OCI-M1 (cell line): ENCODE data around the gene TGFBRAP1.
"Not testable (repeated sequence)": the region's sequence is repeated elsewhere in the genome, so short reads cannot be mapped to it uniquely, and the experiment has no call there.

ENCODE experiments used
- DNase-seq: peaks from one replicate; lab custom pipeline; 2025; lab: John Stamatoyannopoulos, UW

Gene TGFBRAP1

DNA sequence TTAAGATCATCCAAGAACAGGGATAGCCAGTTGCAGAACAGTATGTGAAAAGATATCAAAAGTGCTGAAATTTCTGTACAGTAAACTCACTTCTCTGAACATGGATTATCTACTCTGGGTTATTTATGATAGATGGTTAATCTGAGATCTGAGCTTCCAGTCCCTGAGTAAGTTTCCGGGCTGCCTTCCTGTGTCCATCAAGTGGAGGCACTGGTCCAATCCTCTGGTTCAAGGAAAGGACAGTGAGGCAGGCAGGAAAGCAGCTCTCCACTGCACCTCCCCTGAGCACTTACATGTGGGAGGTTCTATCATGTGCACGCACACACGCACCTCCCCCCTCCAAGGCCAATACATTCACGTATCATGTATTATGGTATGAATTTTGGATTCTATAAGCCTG lies 55.5 kb downstream of the TGFBRAP1 start:
- DNase-seq = no peak

DNA sequence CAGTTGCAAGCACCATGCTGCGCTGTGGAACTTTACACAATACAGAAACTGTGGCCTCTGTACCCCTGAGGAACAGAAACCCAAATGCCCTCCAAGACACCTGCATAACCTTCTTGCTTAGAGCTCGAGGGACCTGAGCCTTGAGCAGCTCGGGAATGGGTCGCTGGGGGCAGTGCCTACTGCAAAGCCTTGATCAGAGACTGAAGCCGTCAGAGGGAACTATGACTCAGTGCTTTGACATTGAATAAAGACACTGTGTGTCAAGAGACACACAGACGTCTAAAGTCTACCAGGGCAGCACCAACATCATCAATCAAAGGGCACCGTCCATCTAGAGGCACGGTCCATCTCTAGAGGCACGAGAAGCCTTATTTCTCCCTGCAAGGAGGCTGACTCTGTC lies 57.4 kb downstream of the TGFBRAP1 start:
- no peak for DNase-seq

DNA sequence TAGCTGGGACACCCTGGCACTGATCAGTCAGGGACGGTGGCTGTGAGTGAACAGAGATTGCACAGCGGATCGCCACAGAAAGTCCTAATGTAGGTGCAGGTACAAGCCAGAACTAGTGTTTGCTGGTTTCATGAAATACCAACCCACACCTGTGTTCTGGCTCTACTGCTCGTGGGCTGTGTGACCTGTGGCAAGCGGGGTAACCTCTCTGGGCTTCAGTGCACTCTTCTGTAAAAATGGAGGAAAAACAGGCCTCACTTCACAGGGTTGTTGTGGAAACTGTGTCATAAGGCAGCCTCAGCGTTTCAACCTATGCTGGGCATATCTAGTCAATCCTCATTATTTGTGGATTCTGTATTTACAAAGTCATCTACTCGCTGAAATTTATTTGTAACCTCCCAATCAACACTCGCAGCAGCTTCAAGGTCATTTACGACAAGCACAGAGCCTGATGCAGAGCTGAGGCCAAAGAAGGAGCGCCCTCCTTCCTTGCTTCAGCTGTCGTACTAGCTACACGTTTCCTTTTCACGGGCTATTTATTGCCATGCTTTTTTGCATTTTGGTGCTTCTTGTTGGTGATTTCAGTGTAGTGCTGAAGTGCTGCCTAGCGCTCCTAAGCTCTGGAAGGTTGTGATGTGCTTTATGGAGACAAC lies 58.0 kb downstream of the TGFBRAP1 start:
- DNase-seq = no peak

DNA sequence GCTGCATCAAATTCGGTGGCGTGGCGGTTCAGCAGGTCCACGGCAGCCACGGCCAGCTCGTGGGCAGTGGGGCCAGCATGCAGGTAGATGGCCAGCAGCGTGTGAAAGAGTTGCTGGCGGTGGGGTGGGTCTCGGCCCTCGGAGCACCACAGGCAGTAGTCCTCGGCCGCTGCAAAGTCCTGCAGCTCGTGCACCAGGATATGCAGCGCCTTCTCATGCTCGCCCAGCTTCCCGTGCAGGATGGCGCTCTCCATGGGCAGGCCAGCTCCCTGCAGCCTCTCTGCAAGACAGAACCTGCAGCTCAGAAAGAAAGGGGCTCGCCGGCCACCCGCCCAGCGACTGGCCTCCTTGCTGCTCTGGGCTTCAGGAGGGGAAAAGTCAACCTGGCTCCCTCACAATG lies 60.1 kb downstream of the TGFBRAP1 start:
- no peak for DNase-seq

DNA sequence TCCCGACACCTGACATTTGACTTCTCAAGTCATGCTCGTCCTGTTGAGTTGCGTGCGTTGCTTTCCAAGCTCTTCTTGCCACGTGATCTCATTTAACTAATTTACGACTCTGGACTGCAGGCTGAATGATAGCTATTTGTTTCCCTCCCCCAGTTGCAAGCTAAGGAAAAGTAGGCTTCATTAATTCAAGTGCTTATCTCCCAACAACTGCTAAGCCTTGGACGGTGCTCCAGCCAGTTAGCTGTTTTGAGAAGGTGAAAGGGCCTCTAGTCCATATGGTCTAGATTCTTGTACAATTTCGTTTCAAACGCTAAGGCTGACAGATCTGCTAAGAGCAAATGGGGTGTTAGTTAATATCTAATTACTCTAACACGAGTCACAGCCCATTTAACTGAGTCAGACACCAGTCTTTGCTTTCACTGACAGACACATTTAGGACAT lies 66.9 kb downstream of the TGFBRAP1 start:
- DNase-seq = no peak

DNA sequence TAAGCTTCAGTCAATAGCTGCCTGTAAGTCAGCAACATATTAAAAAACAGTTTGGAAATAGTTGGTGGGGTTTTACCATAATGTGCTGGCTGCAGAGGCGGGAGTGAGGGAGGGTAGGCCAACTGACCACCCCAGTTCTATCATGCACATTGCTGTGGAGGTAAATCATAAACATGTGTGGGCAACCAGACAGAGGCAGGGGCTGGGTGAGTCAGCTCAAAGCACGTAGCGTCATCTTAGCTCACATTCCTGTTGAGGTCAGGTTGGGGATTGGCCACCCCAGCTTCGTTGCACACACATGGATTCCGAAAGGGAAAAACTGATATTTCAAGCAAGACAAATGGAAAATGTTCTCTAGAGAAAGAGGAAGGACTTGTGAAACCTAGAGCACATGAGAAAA lies 68.5 kb downstream of the TGFBRAP1 start:
- no peak for DNase-seq

DNA sequence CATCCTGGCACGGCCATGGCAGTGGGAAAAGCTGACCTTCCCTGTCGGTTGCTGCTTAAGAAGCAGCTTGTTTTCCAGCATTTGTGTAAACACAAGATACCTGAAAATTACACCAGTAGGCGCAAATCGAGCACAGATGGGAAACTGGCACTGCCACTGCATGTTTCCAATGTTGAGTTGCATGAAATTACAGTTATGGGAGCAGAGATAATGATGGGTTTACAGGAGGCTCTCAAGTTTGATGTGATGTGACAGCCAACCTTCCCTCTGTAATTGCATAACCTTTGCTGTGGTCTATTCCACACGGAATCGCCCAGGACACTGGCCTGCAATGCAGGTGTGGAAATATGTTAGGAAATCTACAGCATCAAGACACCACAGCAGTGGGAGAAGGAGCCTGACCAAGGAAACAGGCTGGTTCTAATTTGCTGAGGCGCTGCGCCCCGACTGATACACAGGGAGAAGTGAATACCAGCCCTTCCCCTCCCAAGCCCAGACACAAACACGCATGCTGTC lies 70.6 kb downstream of the TGFBRAP1 start:
- no peak for DNase-seq

DNA sequence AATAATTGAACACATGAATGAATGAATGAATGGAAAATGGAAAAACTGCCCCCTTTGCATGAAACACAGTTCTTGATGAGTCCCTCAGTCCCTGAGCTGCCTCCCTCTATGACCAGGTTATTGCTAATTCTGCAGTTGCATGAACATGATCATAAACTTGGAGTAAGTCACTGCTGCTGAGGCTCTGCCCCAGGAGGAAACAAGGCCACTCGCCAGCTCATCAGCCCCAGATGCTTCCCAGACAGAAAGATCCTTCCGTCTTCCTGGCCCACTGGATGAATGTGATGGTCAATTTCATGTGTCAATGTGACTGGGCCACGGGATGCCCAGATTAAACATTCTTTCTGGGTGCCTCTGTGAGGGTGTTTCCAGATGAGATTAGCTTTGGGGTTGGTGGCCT lies 71.6 kb downstream of the TGFBRAP1 start:
- DNase-seq = no peak

DNA sequence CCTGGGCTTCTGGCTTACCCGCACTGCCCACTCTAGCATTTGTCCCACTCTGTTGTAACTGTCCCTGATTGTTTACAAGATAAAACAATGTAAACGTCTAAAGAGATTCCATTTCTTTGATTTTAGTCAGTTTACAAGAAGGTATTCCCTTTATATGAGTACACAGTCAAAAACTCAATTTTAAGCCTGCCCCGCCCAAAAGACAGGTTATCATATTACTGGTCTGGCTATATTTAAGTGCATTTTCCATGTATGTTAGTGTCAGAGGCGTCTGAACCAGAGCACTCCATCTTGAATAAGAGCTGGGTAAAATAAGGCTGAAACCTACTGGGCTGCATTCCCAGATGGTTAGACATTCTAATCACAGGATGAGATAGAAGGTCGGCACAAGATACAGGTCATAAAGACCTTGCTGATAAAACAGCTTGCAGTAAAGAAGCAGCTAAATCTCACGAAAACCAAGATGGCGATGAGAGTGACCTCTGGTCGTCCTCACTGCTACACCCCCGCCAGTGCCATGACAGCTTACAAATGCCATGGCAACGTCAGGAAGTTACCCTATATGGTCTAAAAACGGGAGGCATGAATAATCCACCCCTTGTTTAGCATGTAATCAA lies 73.0 kb downstream of the TGFBRAP1 start:
- DNase-seq = no peak

DNA sequence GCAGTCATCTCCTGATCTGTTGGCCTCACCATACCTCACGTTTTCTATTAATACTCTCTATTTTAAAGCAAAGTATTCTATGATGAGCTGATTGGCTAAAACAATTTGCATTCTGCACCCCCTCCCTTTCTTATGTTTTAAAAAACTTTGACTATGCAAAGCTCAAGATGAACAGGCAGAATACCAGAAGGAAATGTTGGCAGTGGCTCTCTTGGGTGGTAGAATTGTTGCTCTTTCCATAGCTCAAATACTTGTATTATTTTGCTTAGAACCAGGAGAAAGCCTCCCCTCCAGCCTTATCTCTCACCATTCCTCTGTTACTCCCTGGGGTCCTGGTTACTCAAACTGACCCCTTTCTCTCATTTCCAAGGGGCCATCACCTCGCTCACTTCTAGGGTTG lies 73.6 kb downstream of the TGFBRAP1 start:
- DNase-seq = no peak

DNA sequence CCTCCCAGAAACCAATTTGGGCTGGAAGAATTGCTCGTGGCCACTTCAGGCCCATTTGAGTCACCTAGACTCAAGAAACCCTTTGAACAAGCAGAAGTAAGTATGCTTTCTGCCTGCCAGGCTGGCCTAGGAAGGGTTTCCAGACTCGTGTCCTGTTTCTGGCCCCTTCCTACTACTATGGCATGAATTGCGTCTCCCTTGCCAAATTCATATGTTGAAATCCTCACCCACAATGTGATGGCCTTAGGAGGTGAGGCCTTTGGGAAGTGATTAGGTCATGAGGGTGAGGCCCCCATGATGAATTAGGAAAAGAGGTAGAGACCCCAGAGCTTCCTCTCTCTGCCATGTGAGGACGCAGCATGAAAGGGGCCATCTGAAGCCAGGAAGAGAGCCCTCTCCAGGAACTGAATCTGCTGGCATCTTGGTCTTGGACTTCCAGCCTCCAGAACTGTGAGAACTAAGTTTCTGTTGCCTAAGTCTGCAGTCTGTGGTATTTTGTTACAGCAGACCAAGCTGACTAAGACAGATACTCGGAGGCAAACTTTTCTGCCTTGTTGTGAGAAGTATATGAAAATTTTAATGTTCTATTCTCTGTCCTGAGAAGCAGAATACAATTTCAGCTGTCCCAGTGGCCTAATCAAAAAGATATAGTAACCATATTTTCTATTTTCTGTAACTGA lies 74.9 kb downstream of the TGFBRAP1 start:
- no peak for DNase-seq

DNA sequence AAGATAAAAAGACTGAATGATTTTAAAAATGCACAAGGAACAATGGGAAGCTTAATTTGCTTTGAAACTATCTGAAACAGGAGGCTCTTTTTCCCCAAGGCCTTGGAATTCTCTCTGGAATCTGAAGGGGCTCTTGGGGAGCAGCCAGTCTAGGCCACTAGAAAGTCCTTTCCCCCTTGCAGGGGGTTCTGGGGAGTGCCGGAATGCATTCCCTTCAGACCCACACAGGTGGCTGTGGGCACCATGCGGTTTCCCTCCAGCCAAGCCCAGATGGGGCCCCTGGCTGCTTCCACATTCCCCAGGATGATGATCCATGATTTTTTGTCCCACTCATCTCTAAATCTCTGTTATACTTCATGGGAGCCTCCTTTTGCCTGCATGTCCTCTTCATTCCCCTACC lies 77.3 kb downstream of the TGFBRAP1 start:
- no peak for DNase-seq

DNA sequence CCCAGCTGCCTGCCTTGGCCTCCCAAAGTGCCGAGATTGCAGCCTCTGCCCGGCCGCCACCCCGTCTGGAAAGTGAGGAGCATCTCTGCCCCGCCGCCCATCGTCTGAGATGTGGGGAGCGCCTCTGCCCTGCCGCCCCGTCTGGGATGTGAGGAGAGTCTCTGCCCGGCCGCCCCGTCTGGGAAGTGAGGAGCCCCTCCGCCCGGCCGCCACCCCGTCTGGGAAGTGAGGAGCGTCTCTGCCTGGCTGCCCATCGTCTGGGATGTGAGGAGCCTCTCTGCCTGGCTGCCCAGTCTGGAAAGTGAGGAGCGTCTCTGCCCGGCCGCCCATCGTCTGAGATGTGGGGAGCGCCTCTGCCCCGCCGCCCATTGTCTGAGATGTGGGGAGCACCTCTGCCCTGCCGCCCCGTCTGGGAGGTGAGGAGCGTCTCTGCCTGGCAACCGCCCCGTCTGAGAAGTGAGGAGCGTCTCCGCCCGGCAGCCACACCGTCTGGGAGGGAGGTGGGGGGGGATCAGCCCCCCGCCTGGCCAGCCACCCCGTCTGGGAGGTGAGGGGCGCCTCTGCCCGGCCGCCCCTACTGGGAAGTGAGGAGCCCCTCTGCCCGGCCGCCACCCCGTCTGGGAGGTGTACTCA lies 78.4 kb downstream of the TGFBRAP1 start:
- DNase-seq = not testable (repeated sequence)

DNA sequence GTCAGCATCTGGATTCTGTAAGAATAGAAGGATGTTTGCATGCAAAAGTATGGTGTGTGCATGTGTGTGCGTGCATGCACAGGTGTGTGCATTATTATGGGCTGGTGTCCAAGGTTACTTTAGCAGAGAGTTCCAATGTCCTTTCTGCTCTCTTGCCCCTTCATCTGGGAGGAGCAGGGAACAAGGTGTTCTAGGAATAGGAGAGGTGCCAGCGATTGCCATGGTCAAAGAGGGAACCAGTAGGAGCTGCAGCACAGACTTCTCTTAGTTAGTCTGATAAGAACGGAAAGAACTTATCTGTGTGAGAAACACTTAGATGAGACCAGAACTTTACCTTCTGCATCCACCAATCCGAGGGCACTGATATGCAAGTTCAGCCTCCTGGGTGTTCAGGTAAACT lies 79.6 kb downstream of the TGFBRAP1 start:
- no peak for DNase-seq

DNA sequence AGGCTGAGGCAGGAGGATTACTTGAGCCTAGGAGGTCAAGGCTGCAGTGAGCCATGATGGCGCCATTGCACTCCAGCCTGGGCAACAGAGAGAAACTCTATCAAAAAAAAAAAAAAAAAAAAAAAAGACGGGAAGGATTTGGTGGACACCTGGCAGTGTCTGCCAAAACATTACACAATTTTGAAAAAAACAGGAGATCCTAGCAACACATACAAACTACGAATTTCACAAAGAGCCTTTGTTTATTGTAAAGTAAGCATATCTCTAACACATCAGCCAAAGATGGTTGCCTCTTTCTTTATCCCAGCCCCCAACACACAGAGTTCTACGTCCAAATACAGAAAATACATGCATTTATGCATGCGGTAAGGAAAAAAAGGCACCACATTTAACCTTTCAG lies 80.4 kb downstream of the TGFBRAP1 start:
- DNase-seq = no peak

DNA sequence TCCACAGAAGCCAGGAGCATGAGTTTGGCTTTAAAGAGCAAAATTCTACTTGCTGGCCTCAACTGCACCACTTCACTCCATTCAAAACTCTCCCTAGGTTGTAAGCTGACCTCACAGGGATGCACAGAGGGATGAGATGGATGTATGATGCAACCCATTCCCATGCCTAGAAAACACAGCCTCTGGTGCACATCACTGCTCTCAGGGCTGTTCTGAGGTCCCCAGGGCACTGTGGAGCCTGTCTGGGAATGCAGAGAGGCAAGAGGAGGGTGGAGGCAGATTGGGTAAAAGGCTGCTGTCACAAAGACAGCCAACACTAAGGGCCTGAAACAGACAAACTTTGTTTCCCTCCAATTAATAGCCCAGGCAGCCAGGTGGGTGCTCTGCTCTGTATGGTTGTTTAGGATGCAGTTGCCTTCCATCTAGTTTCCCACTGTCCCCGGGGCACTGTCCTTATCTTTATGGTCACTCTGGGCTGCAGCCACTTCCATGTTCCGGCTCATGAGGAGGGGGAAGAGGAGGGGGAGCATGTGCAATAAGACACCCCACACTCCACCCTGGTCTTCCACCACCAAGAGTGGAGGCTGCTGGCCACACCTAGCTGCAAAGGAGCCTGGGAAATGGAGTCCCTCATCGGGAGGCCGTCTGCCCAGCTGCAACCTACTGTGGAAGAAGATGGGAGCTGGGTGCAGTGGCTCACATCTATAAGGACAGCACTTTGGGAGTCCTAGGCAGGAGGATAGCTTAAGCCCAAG lies 81.0 kb downstream of the TGFBRAP1 start:
- DNase-seq = peak; percentile 56

DNA sequence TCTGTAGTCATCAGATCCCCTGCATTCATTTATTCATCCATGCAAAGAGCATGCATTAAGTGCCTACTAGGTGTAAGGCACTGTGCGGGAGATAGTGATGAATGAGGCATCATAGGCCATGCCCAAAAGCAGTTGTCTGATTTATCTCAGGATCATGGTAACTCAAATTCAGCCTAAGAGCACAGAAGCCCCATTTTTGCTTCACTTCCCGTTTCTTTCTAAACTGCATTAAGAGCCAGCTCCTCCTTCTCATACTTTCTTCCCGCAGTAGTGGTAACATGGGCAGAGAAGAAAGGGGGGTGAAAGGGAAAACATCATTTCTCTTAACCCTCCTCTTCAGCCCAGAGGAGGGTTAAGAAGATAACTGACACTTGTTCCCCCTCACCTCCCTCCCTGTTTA lies 85.1 kb downstream of the TGFBRAP1 start:
- DNase-seq = peak; percentile 15

DNA sequence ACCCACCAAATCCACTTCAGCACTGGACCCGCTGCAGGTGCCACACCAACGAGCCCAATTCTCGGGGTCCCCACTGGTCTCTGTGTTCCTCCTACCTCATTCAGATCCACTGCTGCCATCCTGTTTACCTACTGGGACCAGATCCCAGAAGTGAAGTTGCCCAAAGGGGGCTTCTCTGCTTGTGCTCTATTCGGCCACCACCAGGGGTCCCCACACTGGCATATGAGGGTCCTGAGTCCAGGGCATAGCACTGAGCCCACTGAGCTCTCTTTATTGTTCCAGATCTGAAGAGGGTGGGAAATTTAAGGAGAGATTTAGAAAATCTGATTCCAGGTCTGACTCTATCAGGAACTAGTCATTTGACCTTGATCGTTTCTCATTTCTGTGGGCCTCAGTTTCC lies 85.6 kb downstream of the TGFBRAP1 start:
- DNase-seq = no peak

DNA sequence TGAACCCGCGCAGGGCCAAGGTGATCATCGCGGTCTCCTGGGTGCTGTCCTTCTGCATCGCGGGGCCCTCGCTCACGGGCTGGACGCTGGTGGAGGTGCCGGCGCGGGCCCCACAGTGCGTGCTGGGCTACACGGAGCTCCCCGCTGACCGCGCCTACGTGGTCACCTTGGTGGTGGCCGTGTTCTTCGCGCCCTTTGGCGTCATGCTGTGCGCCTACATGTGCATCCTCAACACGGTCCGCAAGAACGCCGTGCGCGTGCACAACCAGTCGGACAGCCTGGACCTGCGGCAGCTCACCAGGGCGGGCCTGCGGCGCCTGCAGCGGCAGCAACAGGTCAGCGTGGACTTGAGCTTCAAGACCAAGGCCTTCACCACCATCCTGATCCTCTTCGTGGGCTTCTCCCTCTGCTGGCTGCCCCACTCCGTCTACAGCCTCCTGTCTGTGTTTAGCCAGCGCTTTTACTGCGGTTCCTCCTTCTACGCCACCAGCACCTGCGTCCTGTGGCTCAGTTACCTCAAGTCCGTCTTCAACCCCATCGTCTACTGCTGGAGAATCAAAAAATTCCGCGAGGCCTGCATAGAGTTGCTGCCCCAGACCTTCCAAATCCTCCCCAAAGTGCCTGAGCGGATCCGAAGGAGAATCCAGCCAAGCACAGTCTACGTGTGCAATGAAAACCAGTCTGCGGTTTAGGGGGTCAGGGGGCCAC lies 87.1 kb downstream of the TGFBRAP1 start:
- no peak for DNase-seq

DNA sequence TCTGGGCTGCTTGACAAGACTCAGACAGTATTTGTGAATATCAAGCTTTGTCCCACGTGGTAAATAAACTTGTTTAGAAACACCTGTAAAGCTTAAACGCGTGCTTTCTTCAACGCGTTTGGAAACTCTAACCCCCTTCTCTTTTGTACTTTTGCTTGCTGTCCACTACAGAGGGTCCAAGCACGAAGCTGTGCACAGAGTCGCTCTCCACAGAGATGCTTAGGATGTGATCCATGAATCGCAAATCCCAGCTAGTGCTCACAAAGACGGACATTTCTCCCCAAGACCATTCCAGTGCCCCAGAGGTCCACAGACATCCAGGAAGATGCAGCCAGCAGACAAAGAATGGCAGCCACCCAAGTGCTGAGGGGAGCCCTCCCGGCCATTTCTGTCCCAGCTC lies 88.1 kb downstream of the TGFBRAP1 start, which contains the start of gene GPR45:
GPR45 (plus strand) TSS at position 301 of the 400 bp plus-strand sequence. CDS start 116 bp downstream, outside the sequence.
- no peak for DNase-seq

DNA sequence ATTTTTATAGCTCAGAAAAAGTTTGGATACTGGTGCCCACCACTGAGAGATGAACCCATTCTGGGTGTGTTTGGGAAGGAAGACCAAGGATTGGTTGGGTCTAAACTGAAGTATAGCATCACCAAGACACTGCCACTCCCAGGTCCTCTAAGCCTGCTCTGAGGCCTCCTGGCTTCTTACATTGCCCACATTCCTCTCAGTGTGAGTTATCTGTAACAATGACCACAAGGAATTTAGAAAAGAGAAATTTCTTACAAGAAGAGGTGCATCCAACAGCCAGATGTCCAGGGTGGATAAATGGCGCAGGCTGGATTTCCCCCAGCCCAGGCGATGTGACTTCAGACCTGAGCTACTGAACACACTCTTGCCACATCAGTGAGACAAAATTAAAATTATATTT lies 89.6 kb downstream of the TGFBRAP1 start:
- no peak for DNase-seq
